ENCODE data around the gene TTC33. TPM values are rescaled to one million over a fixed set of nuclear protein-coding genes. Genes with fewer than 3 reads are reported as not detected.

TTC33 gene
- total RNA-seq, 1 experiment from 2014 or later: 21.6 TPM

DNA sequence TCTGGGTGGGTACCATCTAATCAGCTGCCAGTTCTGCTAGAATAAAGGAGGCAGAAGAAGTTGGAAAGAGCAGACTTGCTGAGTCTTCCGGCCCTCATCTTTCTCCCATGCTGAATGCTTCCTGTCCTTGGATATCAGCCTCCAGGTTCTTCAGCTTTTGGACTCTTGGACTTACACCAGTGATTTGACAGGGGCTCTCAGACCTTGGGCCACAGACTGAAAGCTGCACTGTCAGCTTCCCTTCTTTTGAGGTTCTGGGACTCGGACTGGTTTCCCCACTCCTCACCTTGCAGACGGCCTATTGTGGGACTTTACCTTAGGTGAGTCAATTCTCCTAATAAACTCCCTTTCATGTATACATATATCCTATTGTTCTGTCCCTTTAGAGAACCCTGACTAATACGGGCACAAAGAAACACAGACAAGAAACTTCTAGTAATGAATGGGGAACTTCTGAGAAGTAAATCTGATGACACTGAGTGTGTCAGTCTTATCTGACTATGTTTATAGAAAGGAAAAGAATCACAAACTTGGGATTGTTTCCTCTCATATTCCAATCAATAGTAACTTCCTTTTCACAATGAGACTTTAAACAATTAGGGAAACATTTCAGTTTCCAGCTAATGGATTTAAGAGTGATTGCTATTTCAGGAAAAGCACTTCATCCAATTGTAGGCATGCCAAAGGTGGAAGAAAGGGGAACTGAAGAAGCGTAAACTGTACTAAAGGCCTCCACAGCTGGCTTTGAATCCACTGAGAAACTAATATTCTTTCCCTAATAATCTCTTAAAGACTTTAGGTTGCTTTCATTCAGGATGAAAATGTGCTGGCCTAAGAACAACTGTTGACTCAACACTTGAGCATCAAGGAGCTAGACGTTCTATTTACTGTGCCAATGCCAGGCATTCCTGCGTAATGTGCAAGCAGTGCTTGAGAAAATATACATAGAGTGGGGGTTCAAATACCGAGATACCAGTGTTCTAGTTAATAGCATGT is 204.0 kb downstream of the TTC33 start:
- in situ Hi-C loops (cut with HindIII; ENCODE audit: low pct_unique_long_range_greater_than_20kb, low sequenced_read_pairs): no loop called here
- DNase-seq (ENCODE audit: low read depth, low spot score): no peak

- no peak for DNase-seq (ENCODE audit: low read depth, low spot score)
- in situ Hi-C loops (cut with HindIII; ENCODE audit: low pct_unique_long_range_greater_than_20kb, low sequenced_read_pairs): no loop called here
Observed at GRCh38 chr5:40550481-40550880, 205.3 kb downstream of the TTC33 start.

DNA sequence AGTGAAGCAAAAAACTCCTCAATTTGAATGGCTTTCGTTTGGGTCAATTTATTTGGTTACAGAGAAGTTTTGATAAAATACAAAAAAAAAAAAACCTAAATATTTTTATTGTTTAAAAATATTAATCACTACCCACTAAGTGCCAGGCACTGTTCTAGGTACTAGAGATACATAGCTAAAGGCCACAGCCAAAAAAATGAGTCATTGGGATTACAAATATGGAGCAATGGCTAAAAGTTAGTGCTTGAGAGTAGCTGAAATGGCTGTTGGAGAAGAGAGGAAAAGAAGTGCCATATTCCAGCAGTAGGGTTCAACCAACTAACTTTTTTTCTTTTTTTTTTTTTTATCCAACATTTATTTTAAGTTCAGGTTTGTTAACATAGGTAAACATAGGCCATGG is 206.1 kb downstream of the TTC33 start:
- in situ Hi-C loops (cut with HindIII; ENCODE audit: low pct_unique_long_range_greater_than_20kb, low sequenced_read_pairs): no loop called here

GRCh38 chr5:40547994-40548575 is 207.7 kb downstream of the TTC33 start:
- peak; percentile 31 for DNase-seq (ENCODE audit: low read depth, low spot score)
- in situ Hi-C loops (cut with HindIII; ENCODE audit: low pct_unique_long_range_greater_than_20kb, low sequenced_read_pairs): no loop called here

More for the DNA sequence above, 206.1 kb downstream of the TTC33 start:
- no peak for DNase-seq (ENCODE audit: low read depth, low spot score)

DNA sequence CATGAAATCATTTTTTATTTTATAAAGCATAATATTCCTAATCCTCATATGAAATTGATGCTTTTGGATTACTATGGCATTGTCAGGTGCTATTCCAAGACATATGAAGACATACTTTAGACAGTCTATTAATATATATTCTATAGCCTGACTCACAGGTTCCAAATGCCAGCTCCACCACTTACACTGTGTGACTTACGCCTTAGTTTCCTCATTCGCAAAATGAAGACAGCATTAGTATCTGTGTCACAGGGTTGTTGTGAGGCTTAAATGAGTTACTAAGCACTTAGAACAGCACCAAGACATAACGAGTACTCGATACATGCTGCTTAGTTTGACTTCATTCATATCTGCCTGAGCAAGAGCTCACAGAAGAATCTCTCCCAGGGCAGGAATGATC is 208.2 kb downstream of the TTC33 start:
- in situ Hi-C loops (cut with HindIII; ENCODE audit: low pct_unique_long_range_greater_than_20kb, low sequenced_read_pairs): no loop called here

DNA sequence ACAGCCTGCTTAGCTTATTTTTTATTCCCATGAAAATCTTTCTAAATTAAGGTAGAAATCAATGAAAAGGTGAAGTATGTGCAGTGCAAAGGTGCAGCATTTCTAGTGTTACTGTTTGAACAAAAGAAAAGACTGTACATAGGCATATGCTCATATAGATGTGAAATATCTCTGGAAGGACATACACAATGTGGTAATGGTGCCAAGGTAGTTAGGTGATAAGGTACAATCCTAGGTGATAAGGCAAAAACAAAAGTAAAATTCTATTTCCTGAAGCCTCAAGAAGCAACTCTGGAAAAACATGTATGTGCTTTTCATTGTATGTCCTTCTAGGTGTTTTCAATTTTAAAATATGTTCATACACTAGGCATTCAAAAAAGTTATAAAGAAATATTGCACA is 215.5 kb downstream of the TTC33 start:
- in situ Hi-C loops (cut with HindIII; ENCODE audit: low pct_unique_long_range_greater_than_20kb, low sequenced_read_pairs): no loop called here

More for the DNA sequence above, 208.2 kb downstream of the TTC33 start:
- DNase-seq (ENCODE audit: low read depth, low spot score): no peak

GRCh38 chr5:40524677-40525076 is 231.1 kb downstream of the TTC33 start:
- in situ Hi-C loops (cut with HindIII; ENCODE audit: low pct_unique_long_range_greater_than_20kb, low sequenced_read_pairs): no loop called here
- no peak for DNase-seq (ENCODE audit: low read depth, low spot score)

More for the DNA sequence above, 215.5 kb downstream of the TTC33 start:
- DNase-seq (ENCODE audit: low read depth, low spot score): no peak

GRCh38 chr5:40521925-40522324 is 233.8 kb downstream of the TTC33 start:
- in situ Hi-C loops (cut with HindIII; ENCODE audit: low pct_unique_long_range_greater_than_20kb, low sequenced_read_pairs): no loop called here
- DNase-seq (ENCODE audit: low read depth, low spot score): no peak

DNA sequence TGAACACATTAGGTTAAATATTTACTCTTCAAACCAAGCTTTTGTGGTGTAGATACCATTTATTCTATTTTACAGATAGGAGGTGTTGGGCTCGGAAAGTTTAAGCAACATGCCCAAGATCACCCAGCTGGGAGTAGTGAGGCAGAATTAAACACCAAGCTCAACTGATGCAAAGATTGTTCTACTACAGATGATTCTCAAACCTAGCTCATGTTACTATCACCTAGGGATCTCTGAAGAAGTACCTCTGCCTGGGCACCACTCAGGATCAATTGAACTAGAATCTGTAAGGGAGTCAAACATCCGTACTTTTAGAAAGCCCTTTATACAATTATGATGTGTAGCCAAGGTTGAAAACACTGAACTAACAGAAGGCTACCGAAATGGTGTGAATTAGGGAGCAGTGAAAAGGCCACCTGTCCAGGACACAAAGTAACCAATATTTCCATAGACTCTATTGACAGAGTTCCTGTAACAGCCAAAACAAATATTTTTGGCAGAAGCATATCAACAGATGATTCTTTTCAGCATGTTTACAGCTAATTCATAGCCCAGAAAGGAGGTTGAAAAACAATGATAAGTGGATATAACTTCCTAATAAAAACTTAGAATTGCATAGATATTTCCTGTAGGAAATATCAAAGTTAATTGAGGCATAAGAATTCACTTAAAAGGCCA is 234.5 kb downstream of the TTC33 start:
- DNase-seq (ENCODE audit: low read depth, low spot score): no peak
- in situ Hi-C loops (cut with HindIII; ENCODE audit: low pct_unique_long_range_greater_than_20kb, low sequenced_read_pairs): no loop called here

- no peak for DNase-seq (ENCODE audit: low read depth, low spot score)
- in situ Hi-C loops (cut with HindIII; ENCODE audit: low pct_unique_long_range_greater_than_20kb, low sequenced_read_pairs): no loop called here
Observed at GRCh38 chr5:40518485-40518917, 237.3 kb downstream of the TTC33 start.

DNA sequence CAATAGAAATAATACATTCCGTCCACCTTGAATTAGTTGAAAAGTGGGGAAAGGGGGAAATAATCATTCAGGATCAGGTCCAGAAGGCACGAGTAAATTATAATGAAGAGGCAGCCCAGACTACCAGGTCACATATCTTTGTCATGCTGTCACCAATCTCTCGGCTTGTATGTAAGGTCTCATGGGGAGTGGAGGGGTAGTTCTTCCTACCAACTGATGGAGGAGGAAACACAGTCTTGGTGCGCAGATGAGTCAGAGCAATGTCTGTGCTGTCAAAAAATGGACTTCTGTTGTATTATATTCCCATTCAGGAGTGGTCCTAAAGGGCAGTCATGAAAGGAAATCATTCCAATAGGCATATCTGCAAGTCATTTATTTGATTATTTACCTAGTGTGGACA is 240.3 kb downstream of the TTC33 start:
- DNase-seq (ENCODE audit: low read depth, low spot score): no peak
- in situ Hi-C loops (cut with HindIII; ENCODE audit: low pct_unique_long_range_greater_than_20kb, low sequenced_read_pairs): no loop called here

GRCh38 chr5:40514976-40515375 is 240.8 kb downstream of the TTC33 start:
- in situ Hi-C loops (cut with HindIII; ENCODE audit: low pct_unique_long_range_greater_than_20kb, low sequenced_read_pairs): no loop called here

GRCh38 chr5:40511801-40512200 is 244.0 kb downstream of the TTC33 start:
- in situ Hi-C loops (cut with HindIII; ENCODE audit: low pct_unique_long_range_greater_than_20kb, low sequenced_read_pairs): no loop called here
- no peak for DNase-seq (ENCODE audit: low read depth, low spot score)

More at GRCh38 chr5:40514976-40515375, 240.8 kb downstream of the TTC33 start:
- no peak for DNase-seq (ENCODE audit: low read depth, low spot score)

DNA sequence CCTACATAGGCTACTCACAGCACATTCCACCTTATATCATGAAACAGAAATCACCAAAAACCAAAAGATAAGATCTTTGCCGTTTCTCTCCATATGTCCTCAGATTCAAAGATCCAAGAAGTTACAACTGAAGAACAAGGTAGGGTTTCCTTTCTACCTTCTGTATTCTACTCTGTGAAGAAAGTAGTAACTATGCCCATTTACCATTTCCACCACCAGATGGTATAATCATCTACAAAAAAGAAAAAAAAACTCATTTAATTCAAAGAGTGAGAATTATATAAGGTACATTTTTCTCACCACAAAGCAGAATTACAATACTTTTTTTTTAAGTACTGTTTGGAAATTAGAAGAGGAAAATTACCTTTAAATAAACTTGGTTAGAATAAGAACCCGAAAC is 248.7 kb downstream of the TTC33 start:
- in situ Hi-C loops (cut with HindIII; ENCODE audit: low pct_unique_long_range_greater_than_20kb, low sequenced_read_pairs): no loop called here
- DNase-seq (ENCODE audit: low read depth, low spot score): no peak

GRCh38 chr5:40505031-40505430 is 250.7 kb downstream of the TTC33 start:
- DNase-seq (ENCODE audit: low read depth, low spot score): no peak
- in situ Hi-C loops (cut with HindIII; ENCODE audit: low pct_unique_long_range_greater_than_20kb, low sequenced_read_pairs): no loop called here

DNA sequence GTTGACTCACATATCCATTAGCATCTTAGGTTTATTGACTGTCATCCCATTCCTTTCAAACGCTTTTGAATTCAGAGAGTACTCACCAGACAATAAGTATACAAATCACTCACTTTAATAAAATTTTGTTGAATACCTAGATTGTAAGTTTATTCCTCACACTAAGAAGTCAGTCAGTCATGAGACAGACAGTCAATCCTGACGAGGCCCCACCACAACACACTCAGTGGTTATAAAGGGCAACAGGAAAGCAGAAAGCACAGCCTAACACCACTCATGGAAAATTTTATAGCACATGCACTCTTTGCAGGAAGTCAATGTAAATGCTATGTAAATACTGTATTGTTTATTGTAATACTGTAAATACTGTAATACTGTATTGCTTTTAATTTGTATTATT is 252.3 kb downstream of the TTC33 start:
- DNase-seq (ENCODE audit: low read depth, low spot score): peak; percentile 36
- in situ Hi-C loops (cut with HindIII; ENCODE audit: low pct_unique_long_range_greater_than_20kb, low sequenced_read_pairs): no loop called here

DNA sequence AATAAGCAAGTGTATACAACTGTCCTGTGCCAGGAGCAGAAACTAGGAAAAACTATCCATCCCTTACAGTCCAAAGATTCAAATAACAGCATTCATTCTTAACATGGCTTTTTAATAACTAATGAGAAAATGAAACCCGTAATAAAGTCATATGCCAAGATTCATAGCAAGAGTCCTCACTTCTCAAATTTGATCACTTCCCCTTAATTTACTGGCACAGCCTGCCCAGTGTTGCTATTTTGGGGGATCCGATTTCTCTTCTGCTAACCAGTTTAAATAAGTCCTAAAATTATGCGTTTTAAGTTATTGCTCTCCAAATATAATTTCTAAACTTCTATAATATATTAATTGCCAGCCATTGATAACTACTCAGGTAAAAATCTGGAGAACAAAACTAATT is 253.0 kb downstream of the TTC33 start:
- DNase-seq (ENCODE audit: low read depth, low spot score): no peak
- in situ Hi-C loops (cut with HindIII; ENCODE audit: low pct_unique_long_range_greater_than_20kb, low sequenced_read_pairs): no loop called here

DNA sequence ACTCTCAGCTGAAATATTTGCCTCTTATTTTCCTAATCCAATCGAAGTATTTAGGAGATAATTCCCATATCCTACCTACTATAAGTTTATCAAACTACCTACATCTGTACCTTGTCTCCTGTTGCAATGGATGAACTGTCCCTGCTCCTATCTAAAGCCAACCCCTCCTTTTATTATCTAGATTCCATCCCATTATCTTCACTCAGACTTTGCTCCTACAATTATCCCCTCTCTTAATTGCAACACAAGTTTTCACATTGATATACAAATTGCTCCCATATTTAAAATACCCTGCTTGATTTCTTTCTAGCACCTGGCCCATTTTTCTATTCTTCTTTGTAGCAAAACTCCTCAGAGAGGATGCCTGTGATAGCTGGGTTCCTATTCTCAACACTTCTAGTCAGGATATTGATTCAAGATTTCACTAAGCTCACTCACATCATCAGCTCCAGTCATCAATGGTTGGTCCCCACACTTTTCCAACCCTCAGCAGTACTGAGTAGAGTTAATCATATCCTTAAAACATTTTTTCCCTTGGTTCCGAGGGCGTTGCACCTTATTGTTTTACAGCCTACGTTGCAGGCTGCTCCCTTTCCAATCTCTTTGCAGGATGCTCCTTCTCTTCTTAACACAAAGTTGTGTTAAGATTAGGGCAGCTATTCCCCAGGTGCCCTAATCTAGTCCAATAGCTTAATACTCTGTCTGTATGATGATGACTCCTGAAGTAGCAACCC is 253.9 kb downstream of the TTC33 start:
- in situ Hi-C loops (cut with HindIII; ENCODE audit: low pct_unique_long_range_greater_than_20kb, low sequenced_read_pairs): no loop called here
- no peak for DNase-seq (ENCODE audit: low read depth, low spot score)
